H1 (cell line): ENCODE results near the gene NEURL1. TPM values are rescaled to one million over a fixed set of nuclear protein-coding genes. Genes with fewer than 3 reads are reported as not detected.

ENCODE experiments used
- CTCF ChIA-PET: fragments of 300-600 bp; sonication (Branson Sonifier 250); formaldehyde crosslinking; loops from one replicate; lab custom pipeline; 2021; ENCODE audit not compliant: partially characterized antibody; lab: Charles Lee
- POLR2A ChIA-PET: fragments of 300-600 bp; sonication (Branson Sonifier 250); formaldehyde crosslinking; loops from one replicate; lab custom pipeline; 2021; ENCODE audit warnings: inconsistent platforms; ENCODE audit not compliant: partially characterized antibody; lab: Charles Lee
- DNase-seq, 2 experiments: peaks; one replicate each; pipeline versions ENCODE4 v3.0.0 to v3.0.0-alpha.2; 2010 to 2022; ENCODE audit warnings: low spot score in 2 of 2, low read depth in 1 of 2, mixed read lengths in 1 of 2
- FAIRE-seq: peaks from 2 replicates; lab custom pipeline; 2011; peaks lifted over from hg19 to GRCh38; lab: Jason Lieb, UNC
- H2AFZ ChIP-seq: 2 replicates; pipeline ENCODE4 v1.8.1; 2012; ENCODE audit warnings: low read length, inconsistent platforms
- H2AK5ac ChIP-seq: 2 replicates; pipeline ENCODE4 v1.6.1; 2013; ENCODE audit warnings: low read depth, low read length
- H2BK120ac ChIP-seq: replicated peaks from 2 replicates; pipeline ENCODE3; 2013; ENCODE audit warnings: low read depth, low read length, inconsistent platforms
- H2BK12ac ChIP-seq: 2 replicates; pipeline ENCODE4 v1.6.1; 2013; ENCODE audit warnings: low read depth, low read length
- H2BK15ac ChIP-seq: 2 replicates; pipeline ENCODE4 v1.6.1; 2013; ENCODE audit warnings: low read length
- H2BK20ac ChIP-seq: 2 replicates; pipeline ENCODE4 v1.6.1; 2013; ENCODE audit warnings: low read length
- H2BK5ac ChIP-seq: 2 replicates; pipeline ENCODE4 v1.6.1; 2013; ENCODE audit warnings: low read depth, low read length
- H3K14ac ChIP-seq: 2 replicates; pipeline ENCODE4 v1.6.1; 2013; ENCODE audit warnings: inconsistent platforms; ENCODE audit not compliant: insufficient read length
- H3K18ac ChIP-seq: 2 replicates; pipeline ENCODE4 v1.6.1; 2013; ENCODE audit warnings: low read length; ENCODE audit errors: extremely low read depth
- H3K23ac ChIP-seq: 2 replicates; pipeline ENCODE4 v1.6.1; 2013; ENCODE audit warnings: inconsistent platforms; ENCODE audit not compliant: insufficient read length
- H3K23me2 ChIP-seq: 2 replicates; pipeline ENCODE4 v1.6.1; 2013; ENCODE audit warnings: low read depth, low read length
- H3K27ac ChIP-seq: 2 replicates; pipeline ENCODE4 v1.6.1; 2011; ENCODE audit warnings: low read depth, low read length, inconsistent platforms
- H3K27me3 ChIP-seq, 4 experiments: replicated peaks in 1 of 4; 1 replicate in 1 of 4; 2 replicates in 3 of 4; pipeline versions ENCODE4 v1.6.1 to v1.8.1; 2011 to 2013; ENCODE audit warnings: low read length in 3 of 4, mild to moderate bottlenecking in 3 of 4, inconsistent platforms in 2 of 4, mixed read lengths in 2 of 4, moderate library complexity in 1 of 4; ENCODE audit not compliant: control insufficient read depth in 3 of 4, insufficient read depth in 3 of 4; ENCODE audit errors: extremely low read depth in 1 of 4
- H3K36me3 ChIP-seq, 4 experiments: 2 replicates each; pipeline versions ENCODE4 v1.6.1 to v1.8.1; 2011 to 2013; ENCODE audit warnings: mild to moderate bottlenecking in 4 of 4, low read length in 3 of 4, moderate library complexity in 2 of 4, control low read depth in 1 of 4, inconsistent platforms in 1 of 4; ENCODE audit not compliant: insufficient read depth in 4 of 4, control insufficient read depth in 2 of 4
- H3K4ac ChIP-seq: replicated peaks from 2 replicates; pipeline ENCODE3; 2013; ENCODE audit warnings: low read length, low read depth, mixed read lengths, inconsistent platforms; ENCODE audit not compliant: insufficient read length
- H3K4me1 ChIP-seq, 4 experiments: replicated peaks in 1 of 4; 1 replicate in 1 of 4; 2 replicates in 3 of 4; pipeline versions ENCODE4 v1.6.1 to v1.8.1; 2011 to 2013; ENCODE audit warnings: low read length in 3 of 4, inconsistent platforms in 2 of 4, mixed read lengths in 1 of 4; ENCODE audit not compliant: insufficient read depth in 4 of 4, control insufficient read depth in 3 of 4
- H3K4me2 ChIP-seq, 2 experiments: 2 replicates each; pipeline versions ENCODE4 v1.6.1 to v1.8.1; 2011 to 2013; ENCODE audit warnings: low read depth in 2 of 2, low read length in 2 of 2, control low read depth in 1 of 2, inconsistent platforms in 1 of 2, mild to moderate bottlenecking in 1 of 2; ENCODE audit not compliant: insufficient read depth in 1 of 2
- H3K4me3 ChIP-seq, 4 experiments: fragments of 200-600, 300-600 bp in 1 of 4; sonication (generic), shearing (Covaris generic), sonication (Bioruptor Twin) in 1 of 4; 2 replicates each; pipeline versions ENCODE4 v1.5.1 to v1.8.1; 2011 to 2016; ENCODE audit warnings: low read length in 4 of 4, low read depth in 3 of 4, control low read depth in 2 of 4, inconsistent platforms in 2 of 4, mild to moderate bottlenecking in 2 of 4, mixed read lengths in 1 of 4, moderate library complexity in 1 of 4; ENCODE audit not compliant: insufficient read depth in 2 of 4; ENCODE audit errors: extremely low read depth in 1 of 4
- H3K56ac ChIP-seq: replicated peaks from 2 replicates; pipeline ENCODE3; 2013; ENCODE audit warnings: low read depth, mild to moderate bottlenecking, mixed read lengths, low read length, inconsistent platforms; ENCODE audit not compliant: insufficient read length
- H3K79me1 ChIP-seq: 2 replicates; pipeline ENCODE4 v1.6.1; 2013; ENCODE audit warnings: low read depth, low read length, control low read depth
- H3K79me2 ChIP-seq, 2 experiments: 2 replicates each; pipeline versions ENCODE4 v1.6.1 to v1.8.1; 2012 to 2013; ENCODE audit warnings: low read length in 2 of 2, mild to moderate bottlenecking in 2 of 2, inconsistent platforms in 1 of 2; ENCODE audit not compliant: insufficient read depth in 2 of 2, control insufficient read depth in 1 of 2
- H3K9ac ChIP-seq, 4 experiments: replicated peaks in 1 of 4; 1 replicate in 1 of 4; 2 replicates in 3 of 4; pipeline versions ENCODE4 v1.6.1 to v1.8.1; 2011 to 2013; ENCODE audit warnings: low read depth in 3 of 4, low read length in 3 of 4, control low read depth in 2 of 4, mild to moderate bottlenecking in 2 of 4, moderate library complexity in 2 of 4, inconsistent platforms in 1 of 4; ENCODE audit errors: extremely low read depth in 1 of 4
- H3K9me3 ChIP-seq, 2 experiments: 2 replicates each; pipeline versions ENCODE4 v1.6.1 to v1.8.1; 2012 to 2013; ENCODE audit warnings: mild to moderate bottlenecking in 2 of 2, moderate library complexity in 2 of 2, control low read depth in 1 of 2, inconsistent platforms in 1 of 2, low read depth in 1 of 2, low read length in 1 of 2, mixed read lengths in 1 of 2; ENCODE audit not compliant: insufficient read depth in 2 of 2
- H4K20me1 ChIP-seq, 2 experiments: replicated peaks in 1 of 2; 2 replicates each; pipeline versions ENCODE3 to v1.8.1; 2011 to 2013; ENCODE audit warnings: inconsistent platforms in 2 of 2, low read length in 2 of 2, mild to moderate bottlenecking in 1 of 2; ENCODE audit not compliant: insufficient read depth in 2 of 2, control insufficient read depth in 1 of 2
- H4K5ac ChIP-seq: 2 replicates; pipeline ENCODE4 v1.6.1; 2013; ENCODE audit warnings: low read length, low read depth, mixed read lengths, inconsistent platforms; ENCODE audit not compliant: insufficient read length
- H4K8ac ChIP-seq: 2 replicates; pipeline ENCODE4 v1.8.0; 2013; ENCODE audit warnings: mild to moderate bottlenecking, moderate library complexity, low read length, inconsistent platforms; ENCODE audit not compliant: insufficient read depth; ENCODE audit errors: extremely low read depth
- H4K91ac ChIP-seq: replicated peaks from 2 replicates; pipeline ENCODE3; 2013; ENCODE audit warnings: low read length, mixed read lengths, inconsistent platforms; ENCODE audit not compliant: insufficient read length
- ASH2L ChIP-seq: fragments of 200-600, 300-600 bp; sonication (generic); IDR thresholded peaks from one replicate; pipeline ENCODE4 v1.7.1; 2017; ENCODE audit warnings: low read length
- BCL11A ChIP-seq, 2 experiments: IDR thresholded peaks; one replicate each; pipeline ENCODE4 v1.6.1; 2011; ENCODE audit warnings: low read depth in 2 of 2, low read length in 2 of 2, mild to moderate bottlenecking in 2 of 2
- CEBPB ChIP-seq: IDR thresholded peaks from 2 replicates; pipeline ENCODE4 v1.6.1; 2012; ENCODE audit warnings: low read depth, low read length
- CHD1 ChIP-seq: IDR thresholded peaks from 2 replicates; pipeline ENCODE4 v1.6.1; 2012; ENCODE audit warnings: low read depth, low read length, improper control_type of control experiment
- CHD2 ChIP-seq: IDR thresholded peaks from 2 replicates; pipeline ENCODE4 v1.6.1; 2012; ENCODE audit warnings: low read length, improper control_type of control experiment
- EP300 ChIP-seq, 2 experiments: IDR thresholded peaks; 1 replicate in 1 of 2; 2 replicates in 1 of 2; pipeline ENCODE4 v1.6.1; 2011 to 2012; ENCODE audit warnings: low read depth in 2 of 2, low read length in 2 of 2, mild to moderate bottlenecking in 2 of 2, borderline replicate concordance in 1 of 2, inconsistent platforms in 1 of 2, moderate library complexity in 1 of 2
- EZH2 ChIP-seq: fragments of 200-600 bp; sonication (generic); IDR thresholded peaks from 2 replicates; pipeline ENCODE4 v1.7.1; 2012; ENCODE audit warnings: low read depth, mild to moderate bottlenecking, moderate library complexity, low read length, inconsistent platforms; ENCODE audit not compliant: severe bottlenecking
- JUND ChIP-seq: IDR thresholded peaks from 2 replicates; pipeline ENCODE4 v1.6.1; 2011; ENCODE audit warnings: mild to moderate bottlenecking, improper control_type of control experiment, low read length
- POU5F1 ChIP-seq: IDR thresholded peaks from 2 replicates; pipeline ENCODE4 v1.6.1; 2011; ENCODE audit warnings: low read depth, mild to moderate bottlenecking, low read length, moderate library complexity
- SIRT6 ChIP-seq: IDR thresholded peaks from one replicate; pipeline ENCODE4 v1.7.1; 2012; ENCODE audit warnings: low read length, inconsistent platforms
- TAF1 ChIP-seq: IDR thresholded peaks from 2 replicates; pipeline ENCODE4 v1.6.1; 2011; ENCODE audit warnings: mild to moderate bottlenecking, low read depth, low read length
- ZNF274 ChIP-seq: IDR thresholded peaks from 2 replicates; pipeline ENCODE4 v1.7.0; 2012; ENCODE audit warnings: low read length, borderline replicate concordance; ENCODE audit errors: extremely low read depth
- WGBS, 2 experiments: shearing (Covaris generic) in 1 of 2; methylation state at CpG; one replicate each; pipeline versions ENCODE4 v1.1.6 to v1.1.7; 2013 to 2015; ENCODE audit warnings: low lambda C conversion rate in 2 of 2, mixed read lengths in 2 of 2, inconsistent platforms in 1 of 2, low coverage in 1 of 2, missing lambda C conversion rate in 1 of 2; ENCODE audit not compliant: insufficient replicate concordance in 2 of 2, insufficient coverage in 1 of 2, insufficient read length in 1 of 2; ENCODE audit errors: extremely low coverage in 1 of 2, missing lambda C conversion rate in 1 of 2; 5-methylcytosine and 5-hydroxymethylcytosine counted together
- polyA plus RNA-seq, 7 experiments: library from polyadenylated mRNA; depleted of rRNA in 3 of 7; stranded (reverse) in 5 of 7; unstranded in 2 of 7; fragments of >200 nt in 5 of 7; fragments of 200-250 nt in 2 of 7; gene quantifications; 1 replicate in 5 of 7; 2 replicates in 1 of 7; 4 replicates in 1 of 7; pipeline versions ENCODE4 v1.2.1 to v1.2.3, GENCODE V29; 2011 to 2013; ENCODE audit warnings: missing spikeins in 2 of 7, mixed read lengths in 2 of 7
- total RNA-seq: library from RNA; stranded (reverse); fragmentation: NEBNext Ultra II Directional; extraction: Animal tissue kit (Norgen Biotek cat#: 25700); gene quantifications from 2 replicates; pipeline ENCODE4 v1.2.1, GENCODE V29; 2021

Gene NEURL1
- total and polyA plus RNA-seq, 2 of the 8 experiments (the other 6 are each of a cell fraction or from before 2014, with no cell fraction given): 0.54 to 0.58 TPM

DNA sequence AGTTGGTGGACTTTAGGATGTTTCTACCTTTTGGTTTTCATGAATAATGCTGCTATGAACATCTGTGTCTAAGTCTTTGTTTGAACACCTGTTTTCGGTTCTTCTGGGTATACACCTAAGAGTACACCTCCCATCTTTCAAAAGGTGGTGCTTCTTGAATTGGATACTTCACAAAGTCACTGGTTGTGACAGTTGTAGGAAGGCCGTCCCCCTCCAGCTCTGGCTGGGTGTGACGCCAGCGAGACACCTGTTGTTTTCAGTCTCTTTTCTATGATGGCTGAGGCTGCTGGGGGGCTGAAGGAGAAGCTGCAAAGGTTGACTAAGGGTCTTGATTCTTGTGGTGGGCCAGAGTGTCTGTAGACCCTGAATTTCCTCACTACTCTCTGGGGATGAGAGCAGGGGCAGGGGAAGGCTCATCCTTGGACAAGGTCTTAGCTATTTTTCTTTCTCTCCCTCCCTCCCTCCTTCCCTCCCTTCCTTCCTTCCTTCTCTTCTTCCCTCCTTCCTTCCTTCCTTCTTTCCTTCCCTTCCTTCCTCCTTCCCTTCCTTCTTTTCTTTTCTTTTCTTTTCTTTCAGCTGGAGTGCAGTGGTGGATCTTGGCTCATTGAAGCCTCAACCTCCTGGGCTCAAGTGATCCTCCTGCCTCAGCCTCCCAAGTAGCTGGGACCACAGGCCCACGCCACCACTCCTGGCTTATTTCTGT is 5.6 kb downstream of the NEURL1 start:
- CTCF ChIA-PET: interaction anchor here (0.6 to 5.4 kb wide), 6 partner anchors 9 to 66 kb away, joined by 3 to 37 read pairs (median 4); partner anchors contain the start of gene CALHM2
- Histone ChIP-seq H3K4me1 (peaks cover 0 to 4% (median 3%) of the 10 kb centered on the region in 4 experiments; a peak in 5 of 7 replicates), H3K27me3 (peaks cover 0 to 16% (median 13%) of the 10 kb centered on the region in 4 experiments; a peak in 6 of 7 replicates), H3K56ac (no peak overlapping the region), H3K23me2 (peaks cover 6% of the 10 kb centered on the region), H3K4ac (no peak overlapping the region), H3K36me3 (no peaks in the 10 kb centered on the region), H4K5ac (no peak overlapping the region), H2BK15ac (no peak overlapping the region), H3K79me1 (no peaks in the 10 kb centered on the region), H3K79me2 (no peaks in the 10 kb centered on the region), H3K4me2 (no peak overlapping the region), H3K18ac (no peak overlapping the region), H2BK5ac (no peak overlapping the region), H3K14ac (no peak overlapping the region), H3K27ac (no peak overlapping the region), H2BK12ac (no peak overlapping the region), H2AFZ (no peak overlapping the region), H4K91ac (no peak overlapping the region), H3K4me3 (no peak overlapping the region), H3K9ac (no peak overlapping the region), H2BK20ac (no peak overlapping the region), H4K8ac (no peak overlapping the region), H2BK120ac (no peak overlapping the region), H2AK5ac (no peak overlapping the region), H4K20me1 (no peaks in the 10 kb centered on the region), H3K23ac (no peak overlapping the region), H3K9me3 (no peaks in the 10 kb centered on the region)
- TF ChIP-seq ASH2L (no peak), CEBPB (no peak), ZNF274 (no peak), TAF1 (no peak), SIRT6 (no peak), EZH2 (no peak), JUND (no peak), BCL11A (IDR thresholded peaks at IDR 0.05; ENCODE audit: low read depth in 2 of 2, low read length in 2 of 2) (no peak), POU5F1 (no peak), CHD2 (no peak), EP300 (IDR thresholded peaks at IDR 0.05; ENCODE audit: borderline replicate concordance in 1 of 2, low read depth in 2 of 2, low read length in 2 of 2) (no peak), CHD1 (no peak)
- WGBS, 2 experiments: 81% methylated on average over 5 of the region's 5 CpGs; no CpG with 5 or more reads in 1 of the 2 experiments
- no peak for DNase-seq
- no peak for FAIRE-seq
- POLR2A ChIA-PET: no interaction called here
